Endothelial cell of umbilical vein (primary cell): ENCODE data around the gene AP3S1.

Experiments
- CTCF ChIP-seq, 2 donors: IDR thresholded peaks; 1 replicate in 1 of 2; 2 replicates in 1 of 2; pipeline ENCODE4 v1.5.1; 2011; ENCODE audit warnings: low read length in 2 of 2, mild to moderate bottlenecking in 2 of 2, moderate library complexity in 2 of 2, control low read depth in 1 of 2, inconsistent platforms in 1 of 2, low read depth in 1 of 2; ENCODE audit not compliant: insufficient read depth in 1 of 2; ENCODE audit errors: extremely low read depth in 1 of 2
- EZH2 ChIP-seq: IDR thresholded peaks from 2 replicates; pipeline ENCODE4 v1.6.1; 2012; ENCODE audit warnings: borderline replicate concordance, low read depth, mild to moderate bottlenecking, moderate library complexity, low read length, inconsistent platforms; ENCODE audit not compliant: severe bottlenecking
- FOS ChIP-seq: IDR thresholded peaks from 2 replicates; pipeline ENCODE4 v1.6.1; 2011; ENCODE audit warnings: mild to moderate bottlenecking, low read length, moderate library complexity, borderline replicate concordance; ENCODE audit not compliant: insufficient read depth
- GATA2 ChIP-seq: IDR thresholded peaks from 2 replicates; pipeline ENCODE4 v1.7.0; 2011; ENCODE audit warnings: low read depth, mild to moderate bottlenecking, moderate library complexity, mixed read lengths, low read length; ENCODE audit not compliant: insufficient read length, insufficient read depth
- JUN ChIP-seq: IDR thresholded peaks from 2 replicates; pipeline ENCODE4 v1.6.1; 2011; ENCODE audit warnings: borderline replicate concordance, low read depth; ENCODE audit not compliant: insufficient read length, insufficient read depth
- MYC ChIP-seq: IDR thresholded peaks from one replicate; pipeline ENCODE4 v1.6.1; 2011; ENCODE audit warnings: mild to moderate bottlenecking, low read depth, low read length
- POLR2A ChIP-seq: IDR thresholded peaks from 2 replicates; pipeline ENCODE4 v1.6.1; 2012; ENCODE audit warnings: low read depth, mild to moderate bottlenecking, control low read depth, low read length
- POLR2AphosphoS5 ChIP-seq: IDR thresholded peaks from 2 replicates; pipeline ENCODE4 v1.6.1; 2012; ENCODE audit warnings: low read depth, mild to moderate bottlenecking, control low read depth, low read length, moderate library complexity; ENCODE audit not compliant: insufficient read depth
- TF ChIP-seq, protein P1 (sequence below): IDR thresholded peaks from 2 replicates; pipeline ENCODE4 v1.6.1; 2011; ENCODE audit not compliant: insufficient read depth, insufficient read length

GRCh38 chr5:115898656-115899055 lies 56.9 kb downstream of the AP3S1 start:
- no peak for TF ChIP-seq CTCF (IDR thresholded peaks at IDR 0.05; ENCODE audit: extremely low read depth in 1 of 2, insufficient read depth in 1 of 2, low read depth in 1 of 2, low read length in 2 of 2)
- no peak for TF ChIP-seq FOS
- TF ChIP-seq POLR2A, result no peak
- no peak for TF ChIP-seq EZH2
- TF ChIP-seq POLR2AphosphoS5, result no peak
- TF ChIP-seq, protein P1, sequence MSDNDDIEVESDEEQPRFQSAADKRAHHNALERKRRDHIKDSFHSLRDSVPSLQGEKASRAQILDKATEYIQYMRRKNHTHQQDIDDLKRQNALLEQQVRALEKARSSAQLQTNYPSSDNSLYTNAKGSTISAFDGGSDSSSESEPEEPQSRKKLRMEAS, result no peak
- TF ChIP-seq MYC, result no peak
- no peak for TF ChIP-seq JUN
- TF ChIP-seq GATA2, result no peak
